OCI-LY7 (cell line): Measurements from ENCODE around the gene WDR31. TPM values are rescaled to one million over a fixed set of nuclear protein-coding genes. Genes with fewer than 3 reads are reported as not detected.

Experiments
- BruUV-seq: library from RNA; stranded (reverse); fragments of 400-500 nt; replicated peaks from 2 replicates; lab custom pipeline; 2021; lab: Mats Ljungman, UMichigan
- CTCF ChIA-PET: fragments of 300-600 bp; sonication (Branson Sonifier 250); formaldehyde crosslinking; loops from one replicate; lab custom pipeline; 2022; ENCODE audit warnings: antibody characterized with exemption; ENCODE audit not compliant: unreplicated experiment; lab: Charles Lee
- POLR2A ChIA-PET: fragments of 300-600 bp; sonication (Branson Sonifier 250); formaldehyde crosslinking; loops from one replicate; lab custom pipeline; 2022; ENCODE audit warnings: antibody characterized with exemption; lab: Charles Lee
- DNase-seq: peaks from one replicate; pipeline ENCODE4 v3.0.0-alpha.2; 2015; ENCODE audit warnings: low spot score
- H2AFZ ChIP-seq: fragments of 200-600 bp; sonication (generic), shearing (Covaris generic); 2 replicates; pipeline ENCODE4 v1.6.1; 2014; ENCODE audit warnings: mild to moderate bottlenecking, antibody characterized with exemption, low read length, moderate library complexity
- H3K27ac ChIP-seq: fragments of 200-600 bp; sonication (generic); 2 replicates; pipeline ENCODE4 v1.5.1; 2014; ENCODE audit warnings: mixed run types, low read depth, mild to moderate bottlenecking, moderate library complexity, low read length, inconsistent platforms; ENCODE audit not compliant: poor library complexity, severe bottlenecking
- H3K36me3 ChIP-seq: fragments of 200-600 bp; sonication (generic); 2 replicates; pipeline ENCODE4 v1.6.1; 2014; ENCODE audit warnings: mild to moderate bottlenecking, antibody characterized with exemption, low read length, moderate library complexity, mixed read lengths; ENCODE audit not compliant: insufficient read depth
- H3K4me1 ChIP-seq: fragments of 200-600 bp; sonication (generic); 2 replicates; pipeline ENCODE4 v1.5.1; 2014; ENCODE audit warnings: mild to moderate bottlenecking, low read length; ENCODE audit not compliant: insufficient read depth, poor library complexity, severe bottlenecking
- H3K4me2 ChIP-seq: fragments of 200-600 bp; sonication (generic); 2 replicates; pipeline ENCODE4 v1.6.1; 2014; ENCODE audit warnings: mild to moderate bottlenecking, low read length
- H3K4me3 ChIP-seq: fragments of 200-600 bp; sonication (generic); 2 replicates; pipeline ENCODE4 v1.5.1; 2014; ENCODE audit warnings: mild to moderate bottlenecking, low read depth, low read length; ENCODE audit not compliant: poor library complexity, severe bottlenecking
- H3K79me2 ChIP-seq: fragments of 200-600 bp; sonication (generic); 2 replicates; pipeline ENCODE4 v1.6.1; 2016; ENCODE audit warnings: low read depth, mild to moderate bottlenecking, low read length, moderate library complexity, mixed read lengths; ENCODE audit not compliant: insufficient read depth
- H3K9me2 ChIP-seq: fragments of 200-600 bp; sonication (generic); 2 replicates; pipeline ENCODE4 v1.6.1; 2016; ENCODE audit warnings: mild to moderate bottlenecking, low read length, mixed read lengths; ENCODE audit not compliant: insufficient read depth
- H3K9me3 ChIP-seq: fragments of 200-600 bp; sonication (generic); 2 replicates; pipeline ENCODE4 v1.6.1; 2014; ENCODE audit warnings: mild to moderate bottlenecking, mixed run types, low read length, mixed read lengths
- H4K20me1 ChIP-seq: fragments of 200-600 bp; sonication (generic); 2 replicates; pipeline ENCODE4 v1.6.1; 2014; ENCODE audit warnings: mild to moderate bottlenecking, antibody characterized with exemption, low read length, moderate library complexity, mixed read lengths; ENCODE audit not compliant: insufficient read depth
- CTCF ChIP-seq: fragments of 200-600 bp; sonication (generic); conservative IDR thresholded peaks from 2 replicates; pipeline ENCODE4 v1.5.1; 2014; ENCODE audit warnings: mild to moderate bottlenecking, antibody characterized with exemption, low read length, moderate library complexity, mixed read lengths
- EZH2phosphoT487 ChIP-seq: fragments of 200-600 bp; sonication (generic); IDR thresholded peaks from 2 replicates; pipeline ENCODE4 v1.6.1; 2018; ENCODE audit warnings: low read depth, borderline replicate concordance, mild to moderate bottlenecking, mixed run types, antibody characterized with exemption, low read length, moderate library complexity, mixed read lengths
- intact Hi-C: fragments of 100-400 bp; cut with micrococcal nuclease; formaldehyde crosslinking; loops from one replicate; pipeline ENCODE4 v1.10.0; 2022; ENCODE audit not compliant: unreplicated experiment
- total RNA-seq, 2 experiments: library from RNA; depleted of rRNA in 1 of 2; stranded (reverse); fragments of >200 nt in 1 of 2; shearing (Covaris generic) in 1 of 2; gene quantifications; 2 replicates each; pipeline ENCODE4 v1.2.3, GENCODE V29; 2014 to 2022

The WDR31 gene
- total RNA-seq, 2 experiments from 2014 or later: 0.19 to 1.4 TPM

- no peaks in the 10 kb centered on the region for H3K9me2 ChIP-seq
- H3K9me3 ChIP-seq: no peaks in the 10 kb centered on the region
- TF ChIP-seq EZH2phosphoT487: no peak
- TF ChIP-seq CTCF: no peak
- H3K4me2 ChIP-seq: no peak overlapping the region
- no TSS peak for BruUV-seq
- POLR2A ChIA-PET: interaction anchor here (0.5 kb wide), 1 partner anchor 21 kb away, joined by 3 read pairs; no protein-coding TSS in a partner anchor
- H3K79me2 ChIP-seq: no peaks in the 10 kb centered on the region
- no peak overlapping the region for H2AFZ ChIP-seq
- H3K36me3 ChIP-seq: no peaks in the 10 kb centered on the region
- no peaks in the 10 kb centered on the region for H3K4me1 ChIP-seq
- CTCF ChIA-PET: no interaction called here
- DNase-seq: no peak
- H3K27ac ChIP-seq: no peak overlapping the region
- H4K20me1 ChIP-seq: no peaks in the 10 kb centered on the region
- no peak overlapping the region for H3K4me3 ChIP-seq
- intact Hi-C loops: no loop called here
Measured at GRCh38 chr9:113331780-113332179, 8.3 kb downstream of the WDR31 start.

GRCh38 chr9:113328045-113328782 lies 11.9 kb downstream of the WDR31 start:
- CTCF ChIA-PET: no interaction called here
- BruUV-seq: no TSS peak
- Histone ChIP-seq H3K4me3 (no peak overlapping the region), H3K36me3 (no peaks in the 10 kb centered on the region), H3K9me3 (no peaks in the 10 kb centered on the region), H4K20me1 (no peaks in the 10 kb centered on the region), H3K79me2 (no peaks in the 10 kb centered on the region), H3K9me2 (no peaks in the 10 kb centered on the region), H3K4me1 (no peaks in the 10 kb centered on the region), H3K27ac (no peak overlapping the region), H2AFZ (no peak overlapping the region), H3K4me2 (no peak overlapping the region)
- DNase-seq: no peak
- intact Hi-C loops: no loop called here
- TF ChIP-seq CTCF: no peak
- TF ChIP-seq EZH2phosphoT487: no peak
- POLR2A ChIA-PET: interaction anchor here (0.6 to 1.9 kb wide), 3 partner anchors 12 to 925 kb away, joined by 4 to 7 read pairs (median 4); partner anchors contain the start of gene WDR31

GRCh38 chr9:113326230-113326629 lies 13.8 kb downstream of the WDR31 start:
- no peak for TF ChIP-seq CTCF
- no peak for TF ChIP-seq EZH2phosphoT487
- Histone ChIP-seq H3K4me2 (no peak overlapping the region), H3K79me2 (no peaks in the 10 kb centered on the region), H3K4me1 (no peaks in the 10 kb centered on the region), H3K4me3 (no peak overlapping the region), H3K36me3 (no peaks in the 10 kb centered on the region), H3K9me3 (no peaks in the 10 kb centered on the region), H3K27ac (no peak overlapping the region), H3K9me2 (no peaks in the 10 kb centered on the region), H4K20me1 (no peaks in the 10 kb centered on the region), H2AFZ (no peak overlapping the region)
- BruUV-seq: no TSS peak
- intact Hi-C loops: no loop called here
- ChIA-PET POLR2A (interaction anchor here (0.6 to 1.2 kb wide), 3 partner anchors 29 to 263 kb away, joined by 3 to 6 read pairs (median 3); no protein-coding TSS in a partner anchor), CTCF (no interaction called here)
- no peak for DNase-seq
